ENCODE data around the gene SIGLEC7.

The SIGLEC7 gene

DNA sequence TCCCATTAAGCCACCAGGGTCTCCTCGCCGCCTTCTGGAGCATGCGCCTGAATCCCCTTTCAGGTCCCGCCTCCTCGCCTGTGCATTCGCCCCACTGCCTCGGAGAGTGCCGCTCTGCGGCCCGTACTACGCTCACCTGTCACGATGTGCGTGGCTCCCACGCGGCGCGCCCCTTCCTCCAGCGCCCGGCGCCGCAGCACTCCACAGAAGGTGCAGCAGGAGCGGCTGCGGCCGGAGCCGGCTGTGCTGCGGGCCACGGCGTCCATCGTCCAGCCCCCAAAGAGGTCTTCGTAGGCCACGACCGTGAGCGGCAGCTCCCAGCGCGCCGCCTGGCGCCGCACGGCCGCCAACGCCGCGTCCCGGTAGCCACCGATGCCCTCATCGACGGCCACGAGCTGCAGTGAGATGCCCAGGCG lies 38.2 kb upstream of the SIGLEC7 start:
- in situ Hi-C loops (cut with MboI; ENCODE audit: low sequenced_read_pairs): no loop called here
- DNase-seq (ENCODE audit: low spot score in 2 of 2): no peak
- peaks cover 19% of the 10 kb centered on the region for H3K36me3 ChIP-seq (replicated peaks)
- H3K4me1 ChIP-seq: peaks cover 9% of the 10 kb centered on the region
- no peaks in the 10 kb centered on the region for H3K27me3 ChIP-seq (ENCODE audit: low read depth)
- no peaks in the 10 kb centered on the region for H3K9me3 ChIP-seq
- H3K4me3 ChIP-seq: no peak overlapping the region

DNA sequence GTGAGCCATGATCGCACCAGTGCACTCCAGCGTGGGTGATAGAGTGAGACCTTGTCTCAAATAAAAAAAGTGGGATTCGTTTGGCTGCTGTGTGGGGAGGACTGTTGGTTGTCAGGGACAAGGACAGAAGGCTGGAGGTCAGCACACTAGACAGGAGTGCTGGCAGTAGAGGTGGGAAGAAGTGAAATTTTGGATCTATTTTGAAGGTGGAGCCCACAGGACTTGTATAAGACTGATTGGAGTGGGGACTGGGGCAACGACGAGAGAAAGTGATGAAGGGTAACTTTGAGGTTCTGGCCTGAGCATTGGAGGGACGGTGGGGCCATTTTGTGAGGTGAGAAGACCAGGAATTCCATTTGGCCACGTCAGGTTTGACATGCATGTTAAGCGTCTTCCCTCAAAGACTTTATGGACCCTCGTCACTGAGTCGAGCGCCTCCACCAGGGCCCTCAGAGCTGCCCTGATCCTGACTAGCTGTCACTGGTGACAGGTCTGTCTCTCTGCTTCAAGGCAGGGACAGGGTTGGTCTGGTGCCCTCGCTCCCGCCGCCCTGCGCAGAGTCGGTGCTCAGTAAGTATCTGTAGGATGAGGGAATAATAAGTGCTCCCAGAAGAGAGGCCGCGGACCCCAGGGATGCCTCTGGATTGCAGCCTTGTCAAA lies 34.6 kb upstream of the SIGLEC7 start:
- H3K4me3 ChIP-seq: peak overlapping the region; percentile 86
- H3K9me3 ChIP-seq: no peaks in the 10 kb centered on the region
- peaks cover 12% of the 10 kb centered on the region for H3K27me3 ChIP-seq (ENCODE audit: low read depth)
- in situ Hi-C loops (cut with MboI; ENCODE audit: low sequenced_read_pairs): no loop called here
- peaks cover 9% of the 10 kb centered on the region for H3K36me3 ChIP-seq (replicated peaks)
- DNase-seq (ENCODE audit: low spot score in 2 of 2): no peak
- peaks cover 9% of the 10 kb centered on the region for H3K4me1 ChIP-seq

DNA sequence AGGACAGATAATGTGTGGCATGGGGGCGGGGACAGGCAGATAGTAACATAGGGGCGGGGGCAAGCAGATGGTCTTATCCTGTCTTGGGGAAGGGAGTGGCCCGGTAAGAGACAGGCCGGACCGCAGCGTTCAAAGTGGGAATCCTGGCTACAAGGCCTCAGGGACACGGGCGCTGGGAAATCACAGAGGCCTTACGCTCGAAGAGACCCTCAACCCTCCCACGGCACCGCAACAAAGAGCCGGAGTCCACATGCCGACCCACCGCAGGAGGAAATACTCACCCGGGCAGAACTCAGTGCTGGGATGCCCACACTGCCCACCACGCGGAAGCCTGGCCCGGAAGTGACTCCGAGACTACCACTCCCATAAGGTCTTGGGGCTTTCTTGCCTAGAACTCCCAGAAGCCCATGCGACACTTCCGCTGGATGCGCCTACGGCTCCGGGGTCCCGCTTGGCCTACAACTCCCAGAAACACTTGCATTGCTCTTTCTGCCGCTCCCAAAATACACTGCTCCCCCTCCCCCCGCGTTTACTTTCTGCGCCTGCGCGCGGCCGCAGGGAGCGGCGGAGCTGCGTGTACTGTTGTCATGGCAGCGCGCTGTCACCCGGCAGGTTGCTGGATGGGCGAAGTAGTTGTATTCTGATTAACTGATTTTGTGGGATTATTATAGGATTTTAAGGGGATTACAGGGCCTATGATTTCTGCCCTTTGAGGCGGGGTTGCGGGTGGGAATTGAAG lies 33.9 kb upstream of the SIGLEC7 start, which contains the start of gene CTU1:
TSS of gene CTU1 (minus strand) at position 344 of the 739 bp plus-strand sequence. CDS start 3,840 bp downstream, outside the sequence.
- H3K4me3 ChIP-seq: peak within 1 kb of the TSS; percentile 86
- in situ Hi-C loops (cut with MboI; ENCODE audit: low sequenced_read_pairs): no loop called here
- peak; percentile 98 for DNase-seq (ENCODE audit: low spot score in 2 of 2)

DNA sequence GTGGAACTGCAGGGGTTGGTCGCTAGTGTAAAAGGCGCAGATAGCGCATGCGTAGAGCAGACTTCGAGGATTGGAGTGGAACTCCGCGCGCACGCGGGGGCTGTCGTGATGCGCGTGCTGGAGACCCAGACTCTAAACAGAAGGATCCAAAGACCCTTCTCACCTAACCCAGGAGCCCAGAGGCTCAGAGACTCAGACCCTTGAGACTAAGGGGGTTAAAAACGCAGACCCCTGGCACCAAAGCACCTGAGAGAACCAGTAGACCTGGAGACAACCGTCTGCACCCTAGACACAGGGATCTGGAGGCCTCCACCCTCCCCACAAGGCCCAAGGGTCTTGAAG lies 33.3 kb upstream of the SIGLEC7 start:
- H3K36me3 ChIP-seq (replicated peaks): no peaks in the 10 kb centered on the region
- no peak for DNase-seq (ENCODE audit: low spot score in 2 of 2)
- H3K4me3 ChIP-seq: peak overlapping the region; percentile 86
- no peaks in the 10 kb centered on the region for H3K9me3 ChIP-seq
- peaks cover 9% of the 10 kb centered on the region for H3K4me1 ChIP-seq
- H3K27me3 ChIP-seq (ENCODE audit: low read depth): peaks cover 16% of the 10 kb centered on the region
- in situ Hi-C loops (cut with MboI; ENCODE audit: low sequenced_read_pairs): no loop called here

More for the DNA sequence above, 33.9 kb upstream of the SIGLEC7 start, which contains the start of gene CTU1:
- no peaks in the 10 kb centered on the region for H3K9me3 ChIP-seq
- H3K27me3 ChIP-seq (ENCODE audit: low read depth): peaks cover 16% of the 10 kb centered on the region
- H3K4me1 ChIP-seq: peaks cover 9% of the 10 kb centered on the region
- H3K36me3 ChIP-seq (replicated peaks): peaks cover 2% of the 10 kb centered on the region; the same call in 1 of the 2 replicates

DNA sequence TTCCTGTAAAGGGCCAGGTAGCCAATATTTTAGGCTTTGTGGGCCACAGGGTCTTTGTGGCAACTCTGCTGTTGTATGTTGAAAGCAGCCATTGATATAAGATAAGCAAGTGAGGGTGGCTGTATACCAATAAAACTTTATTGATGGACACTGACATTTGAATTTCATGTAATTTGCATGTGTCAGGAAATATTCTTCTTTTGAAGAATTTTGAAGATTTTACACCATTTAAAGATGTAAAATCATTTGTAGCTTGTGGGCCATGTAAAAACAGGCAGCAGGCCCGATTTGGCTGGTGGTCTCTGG lies 31.5 kb upstream of the SIGLEC7 start:
- H3K9me3 ChIP-seq: no peaks in the 10 kb centered on the region
- in situ Hi-C loops (cut with MboI; ENCODE audit: low sequenced_read_pairs): no loop called here
- H3K4me3 ChIP-seq: no peak overlapping the region
- no peak for DNase-seq (ENCODE audit: low spot score in 2 of 2)
- peaks cover 20% of the 10 kb centered on the region for H3K27me3 ChIP-seq (ENCODE audit: low read depth)
- peaks cover 9% of the 10 kb centered on the region for H3K4me1 ChIP-seq
- no peaks in the 10 kb centered on the region for H3K36me3 ChIP-seq (replicated peaks)

DNA sequence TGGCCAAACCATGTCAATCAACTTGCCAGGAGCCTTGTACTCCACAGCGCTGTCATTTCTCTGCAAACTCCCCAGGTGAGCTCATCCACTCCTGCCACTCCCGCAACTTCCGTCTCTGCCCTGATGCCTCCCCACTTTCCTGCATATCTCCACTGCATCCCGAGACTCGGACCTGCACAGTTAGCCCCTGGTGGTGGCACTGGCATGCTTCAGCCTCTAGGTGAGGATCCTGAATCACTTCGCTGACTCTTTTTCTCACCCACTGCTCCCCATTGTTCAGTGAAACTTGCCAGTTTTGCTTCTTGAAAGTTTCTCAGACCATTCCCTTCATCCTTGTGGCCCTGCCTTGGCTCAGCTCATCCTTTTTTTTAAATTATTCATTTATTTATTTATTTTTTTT lies 30.5 kb upstream of the SIGLEC7 start:
- peaks cover 9% of the 10 kb centered on the region for H3K4me1 ChIP-seq
- DNase-seq (ENCODE audit: low spot score in 2 of 2): peak in 1 of 2 experiments; percentile 33
- in situ Hi-C loops (cut with MboI; ENCODE audit: low sequenced_read_pairs): no loop called here
- peaks cover 20% of the 10 kb centered on the region for H3K27me3 ChIP-seq (ENCODE audit: low read depth)
- H3K36me3 ChIP-seq (replicated peaks): no peaks in the 10 kb centered on the region
- no peaks in the 10 kb centered on the region for H3K9me3 ChIP-seq
- H3K4me3 ChIP-seq: no peak overlapping the region

DNA sequence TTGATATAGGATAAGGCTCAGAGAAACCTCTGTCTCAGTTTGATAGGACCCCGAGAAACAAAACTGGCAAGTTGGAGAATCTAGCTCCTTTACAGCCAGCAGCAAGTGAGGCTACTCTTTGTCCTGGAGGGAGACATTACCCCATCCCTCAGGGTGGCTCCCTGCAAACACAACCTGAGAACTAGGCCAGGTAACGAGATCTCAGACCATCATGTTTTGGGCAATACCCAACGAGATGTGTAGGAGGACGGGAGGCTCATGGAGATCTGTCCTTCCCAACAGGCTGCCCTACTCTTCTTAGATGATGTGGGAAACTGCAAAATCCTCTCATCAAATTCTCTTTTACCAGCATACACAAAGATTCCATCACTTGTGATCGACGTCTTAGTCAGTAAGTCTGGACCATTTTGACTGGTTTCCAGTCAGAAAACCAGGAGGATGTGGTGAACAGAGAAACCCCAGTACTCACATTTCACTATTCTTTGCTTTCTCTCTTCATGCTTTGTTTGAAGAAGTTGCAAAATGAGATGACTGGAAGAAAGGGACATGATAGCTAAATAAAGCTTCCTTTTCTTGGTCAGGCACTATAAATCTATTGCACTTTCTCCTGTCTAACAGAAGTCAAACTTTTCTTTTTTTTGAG lies 27.9 kb upstream of the SIGLEC7 start:
- H3K9me3 ChIP-seq: no peaks in the 10 kb centered on the region
- peaks cover 20% of the 10 kb centered on the region for H3K27me3 ChIP-seq (ENCODE audit: low read depth)
- no peak for DNase-seq (ENCODE audit: low spot score in 2 of 2)
- in situ Hi-C loops (cut with MboI; ENCODE audit: low sequenced_read_pairs): no loop called here
- no peak overlapping the region for H3K4me3 ChIP-seq
- no peaks in the 10 kb centered on the region for H3K4me1 ChIP-seq
- no peaks in the 10 kb centered on the region for H3K36me3 ChIP-seq (replicated peaks)

DNA sequence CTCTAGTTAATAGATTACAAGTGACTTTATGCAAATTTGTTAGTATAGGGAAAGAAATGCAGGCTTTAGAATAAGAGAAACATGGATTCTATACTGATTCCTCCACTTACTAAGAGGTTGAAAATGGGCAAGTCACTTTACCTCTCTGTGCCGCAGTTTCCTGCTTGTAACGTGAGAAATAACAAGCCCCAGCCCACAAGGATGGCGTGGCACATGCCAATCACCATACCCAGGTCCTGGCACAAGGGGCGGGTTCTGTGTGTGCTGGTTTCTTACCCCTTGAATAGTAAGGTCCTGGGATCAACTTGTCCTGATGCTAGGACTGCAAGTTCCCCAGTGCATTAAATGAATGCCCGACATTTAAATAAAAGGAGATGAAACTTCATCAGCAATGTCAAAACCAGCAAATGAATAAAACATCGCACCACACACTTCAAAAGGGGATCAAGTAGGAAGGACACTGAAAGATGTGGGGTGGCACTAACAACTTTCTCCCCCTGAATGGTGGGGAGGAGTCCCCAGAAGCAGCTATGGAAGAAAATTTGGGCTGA lies 25.3 kb upstream of the SIGLEC7 start:
- peaks cover 15% of the 10 kb centered on the region for H3K27me3 ChIP-seq (ENCODE audit: low read depth)
- H3K4me1 ChIP-seq: no peaks in the 10 kb centered on the region
- DNase-seq (ENCODE audit: low spot score in 2 of 2): no peak
- no peak overlapping the region for H3K4me3 ChIP-seq
- in situ Hi-C loops (cut with MboI; ENCODE audit: low sequenced_read_pairs): no loop called here
- H3K36me3 ChIP-seq (replicated peaks): no peaks in the 10 kb centered on the region
- H3K9me3 ChIP-seq: no peaks in the 10 kb centered on the region

DNA sequence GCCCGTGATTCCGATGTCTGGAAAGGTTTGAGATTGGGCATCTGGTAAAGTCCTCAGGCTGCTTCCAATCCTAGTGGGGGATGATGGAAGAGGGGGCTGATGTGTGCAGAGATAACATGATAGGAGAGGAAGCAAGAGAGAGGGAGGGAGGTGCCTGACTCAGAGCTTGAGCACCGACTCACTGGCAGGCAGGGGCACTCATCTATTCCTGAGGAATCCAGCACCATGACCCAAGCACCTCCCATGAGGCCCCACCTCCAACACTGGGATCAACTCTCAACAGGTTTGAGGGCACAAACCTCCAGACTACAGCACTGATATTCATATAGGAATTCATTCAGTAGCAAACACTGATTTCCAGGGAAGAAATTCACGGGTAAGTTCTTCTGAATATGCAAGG lies 23.0 kb upstream of the SIGLEC7 start:
- Histone ChIP-seq H3K4me3 (no peak overlapping the region), H3K4me1 (no peaks in the 10 kb centered on the region), H3K9me3 (no peaks in the 10 kb centered on the region), H3K36me3 (replicated peaks) (no peaks in the 10 kb centered on the region), H3K27me3 (ENCODE audit: low read depth) (peaks cover 7% of the 10 kb centered on the region; the same call in 1 of the 2 replicates)
- DNase-seq (ENCODE audit: low spot score in 2 of 2): no peak
- in situ Hi-C loops (cut with MboI; ENCODE audit: low sequenced_read_pairs): no loop called here

DNA sequence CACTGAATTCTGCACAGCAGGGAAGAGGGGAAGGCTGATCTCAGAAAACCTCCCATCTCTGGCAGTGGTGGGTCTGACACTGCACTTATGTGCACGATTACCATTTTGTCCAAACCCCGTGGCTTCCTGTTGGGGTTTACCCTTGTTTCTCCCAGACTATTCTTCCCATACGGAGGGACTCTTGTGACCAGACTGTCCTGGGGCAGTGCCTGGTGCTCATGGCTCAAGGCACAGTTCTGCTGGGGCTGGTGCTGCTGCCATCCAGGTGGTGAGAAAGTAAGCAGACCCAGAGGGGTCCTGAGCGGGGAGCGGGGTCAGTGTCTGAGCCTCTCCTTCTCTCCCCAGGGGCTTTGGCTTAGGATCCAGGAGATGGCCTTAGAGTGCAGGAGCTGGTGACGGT lies 22.5 kb upstream of the SIGLEC7 start:
- Histone ChIP-seq H3K4me1 (no peaks in the 10 kb centered on the region), H3K9me3 (no peaks in the 10 kb centered on the region), H3K36me3 (replicated peaks) (no peaks in the 10 kb centered on the region), H3K4me3 (no peak overlapping the region), H3K27me3 (ENCODE audit: low read depth) (peaks cover 3% of the 10 kb centered on the region; the same call in 1 of the 2 replicates)
- in situ Hi-C loops (cut with MboI; ENCODE audit: low sequenced_read_pairs): no loop called here
- DNase-seq (ENCODE audit: low spot score in 2 of 2): no peak

DNA sequence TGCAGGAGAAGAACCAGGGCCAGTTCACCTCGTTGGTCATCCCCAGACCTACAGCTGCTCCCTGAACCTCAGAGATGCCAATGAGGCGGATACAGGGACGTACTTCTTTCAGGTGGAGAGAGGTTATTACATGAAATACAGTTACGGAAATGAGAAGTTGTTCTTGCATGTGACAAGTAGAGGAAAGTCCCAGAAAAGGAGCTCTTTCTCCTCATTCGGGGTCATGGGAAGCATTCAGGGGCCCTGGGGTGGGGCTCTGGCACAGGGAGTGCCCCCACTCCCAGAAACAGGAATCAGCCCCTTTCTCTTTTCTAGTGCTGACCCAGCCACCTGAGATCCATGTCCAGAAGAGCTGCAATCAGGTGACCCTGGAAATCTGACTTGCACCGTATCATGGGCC lies 21.9 kb upstream of the SIGLEC7 start:
- H3K9me3 ChIP-seq: no peaks in the 10 kb centered on the region
- H3K36me3 ChIP-seq (replicated peaks): no peaks in the 10 kb centered on the region
- H3K4me1 ChIP-seq: no peaks in the 10 kb centered on the region
- peaks cover 3% of the 10 kb centered on the region; the same call in 1 of the 2 replicates for H3K27me3 ChIP-seq (ENCODE audit: low read depth)
- in situ Hi-C loops (cut with MboI; ENCODE audit: low sequenced_read_pairs): no loop called here
- no peak for DNase-seq (ENCODE audit: low spot score in 2 of 2)
- H3K4me3 ChIP-seq: no peak overlapping the region

DNA sequence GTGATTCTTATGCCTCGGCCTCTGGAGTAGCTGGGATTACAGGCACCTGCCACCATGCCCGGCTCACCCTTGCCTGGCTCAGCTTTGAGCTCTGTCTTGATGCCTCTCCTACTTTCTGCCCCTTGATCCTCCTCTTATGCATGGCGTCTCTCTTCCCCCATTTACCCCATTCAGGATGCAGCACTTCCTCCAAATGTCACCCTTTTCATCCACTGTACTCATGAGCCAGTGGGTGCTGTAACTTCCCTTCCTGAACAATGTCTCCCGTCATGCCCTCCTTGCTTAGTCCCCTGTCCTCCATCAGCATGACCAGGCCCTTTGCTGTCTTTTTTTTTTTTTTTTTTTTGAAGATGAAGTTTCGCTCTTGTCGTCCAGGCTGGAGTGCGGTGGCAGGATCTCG lies 20.8 kb upstream of the SIGLEC7 start:
- DNase-seq (ENCODE audit: low spot score in 2 of 2): no peak
- H3K27me3 ChIP-seq (ENCODE audit: low read depth): peaks cover 3% of the 10 kb centered on the region; the same call in 1 of the 2 replicates
- H3K36me3 ChIP-seq (replicated peaks): no peaks in the 10 kb centered on the region
- H3K4me1 ChIP-seq: no peaks in the 10 kb centered on the region
- in situ Hi-C loops (cut with MboI; ENCODE audit: low sequenced_read_pairs): no loop called here
- no peak overlapping the region for H3K4me3 ChIP-seq
- H3K9me3 ChIP-seq: no peaks in the 10 kb centered on the region

DNA sequence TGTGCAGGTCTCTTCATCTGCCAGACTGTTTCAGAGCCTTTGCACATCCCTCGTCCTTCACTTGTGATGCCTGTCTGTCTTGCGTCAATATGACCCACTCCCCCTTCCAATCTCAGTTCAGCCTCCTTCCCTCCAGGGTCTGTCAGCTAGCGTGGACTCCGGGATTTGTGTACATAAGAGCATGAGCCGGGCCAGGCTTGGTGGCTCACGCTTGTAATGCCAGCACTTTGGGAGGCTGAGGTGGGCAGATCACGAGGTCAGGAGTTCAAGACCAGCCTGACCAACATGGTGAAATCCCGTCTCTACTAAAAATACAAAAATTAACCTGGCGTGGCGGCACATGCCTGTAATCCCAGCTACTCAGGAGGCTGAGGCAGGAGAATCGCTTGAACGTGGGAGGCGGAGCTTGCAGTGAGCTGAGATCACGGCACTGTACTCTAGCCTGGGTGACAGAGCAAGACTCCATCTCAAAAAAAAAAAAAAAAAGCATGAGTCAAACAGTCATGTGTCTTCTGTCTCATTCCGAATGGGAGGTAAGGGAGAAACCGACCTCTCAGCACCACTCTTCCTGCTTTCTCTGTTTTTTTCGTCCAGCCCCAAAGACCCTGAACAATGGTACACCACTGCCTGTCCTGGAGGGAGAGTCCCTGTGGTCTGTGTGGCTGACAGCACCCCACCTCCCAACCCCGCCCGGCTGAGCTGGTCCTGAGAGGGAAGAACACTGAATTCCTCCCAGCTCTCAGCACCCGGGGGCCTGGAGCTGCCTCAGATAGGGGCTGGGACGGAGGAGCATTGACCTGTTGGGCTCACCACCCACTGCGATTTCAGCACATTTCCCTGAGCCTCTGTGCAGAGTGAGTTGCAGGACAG lies 19.8 kb upstream of the SIGLEC7 start:
- H3K4me3 ChIP-seq: no peak overlapping the region
- no peaks in the 10 kb centered on the region for H3K36me3 ChIP-seq (replicated peaks)
- no peak for DNase-seq (ENCODE audit: low spot score in 2 of 2)
- in situ Hi-C loops (cut with MboI; ENCODE audit: low sequenced_read_pairs): no loop called here
- peaks cover 3% of the 10 kb centered on the region; the same call in 1 of the 2 replicates for H3K27me3 ChIP-seq (ENCODE audit: low read depth)
- no peaks in the 10 kb centered on the region for H3K4me1 ChIP-seq
- no peaks in the 10 kb centered on the region for H3K9me3 ChIP-seq

Measured in HAP-1 (cell line).